Endothelial cell of umbilical vein (primary cell): Measurements from ENCODE around the gene NUAK1. TPM values are rescaled to one million over a fixed set of nuclear protein-coding genes. Genes with fewer than 3 reads are reported as not detected.

Source experiments
- BruUV-seq: library from RNA; stranded (reverse); fragments of 400-500 nt; replicated peaks from 2 replicates; lab custom pipeline; 2021; lab: Mats Ljungman, UMichigan
- CTCF ChIA-PET: fragments of 300-600, 350-600 bp; sonication (Branson Sonifier 250); formaldehyde crosslinking; loops from one replicate; lab custom pipeline; 2021; ENCODE audit warnings: antibody characterized with exemption, inconsistent platforms; lab: Charles Lee
- POLR2A ChIA-PET: fragments of 300-600, 350-600 bp; sonication (Branson Sonifier 250); formaldehyde crosslinking; loops from one replicate; lab custom pipeline; 2021; ENCODE audit warnings: antibody characterized with exemption, inconsistent platforms; lab: Charles Lee
- DNase-seq: peaks from one replicate; pipeline ENCODE4 v3.0.0-alpha.2; 2011; ENCODE audit warnings: low read depth, low spot score
- FAIRE-seq: peaks from 2 replicates; lab custom pipeline; 2011; peaks lifted over from hg19 to GRCh38; lab: Jason Lieb, UNC
- H2AFZ ChIP-seq: 2 replicates; pipeline ENCODE4 v1.6.0; 2012; ENCODE audit warnings: low read depth, low read length, control low read depth, inconsistent platforms
- H3K27ac ChIP-seq: 2 replicates; pipeline ENCODE4 v1.5.1; 2011; ENCODE audit warnings: low read depth, mild to moderate bottlenecking, control low read depth, low read length, moderate library complexity; ENCODE audit not compliant: insufficient read depth
- H3K27me3 ChIP-seq, 2 experiments: 2 replicates each; pipeline versions ENCODE4 v1.6.0 to v1.6.1; 2011; ENCODE audit warnings: low read length in 2 of 2, mixed read lengths in 1 of 2; ENCODE audit not compliant: control insufficient read depth in 2 of 2, insufficient read depth in 2 of 2
- H3K36me3 ChIP-seq, 2 experiments: 2 replicates in 1 of 2; 3 replicates in 1 of 2; pipeline ENCODE4 v1.5.1; 2011; ENCODE audit warnings: low read length in 2 of 2, mild to moderate bottlenecking in 1 of 2, moderate library complexity in 1 of 2; ENCODE audit not compliant: control insufficient read depth in 2 of 2, insufficient read depth in 2 of 2; ENCODE audit errors: extremely low read depth in 1 of 2
- H3K4me1 ChIP-seq: 3 replicates; pipeline ENCODE4 v1.5.1; 2011; ENCODE audit warnings: mild to moderate bottlenecking, low read length; ENCODE audit not compliant: control insufficient read depth, insufficient read depth; ENCODE audit errors: extremely low read depth
- H3K4me2 ChIP-seq: 2 replicates; pipeline ENCODE4 v1.6.1; 2011; ENCODE audit warnings: low read length, control low read depth, mixed read lengths; ENCODE audit not compliant: insufficient read depth
- H3K4me3 ChIP-seq, 3 experiments: fragments of 200-600 bp in 1 of 3; sonication (generic), shearing (Covaris generic) in 1 of 3; replicated peaks in 1 of 3; 2 replicates each; pipeline ENCODE4 v1.5.1; 2011 to 2016; ENCODE audit warnings: control low read depth in 3 of 3, low read length in 3 of 3, mild to moderate bottlenecking in 2 of 3, inconsistent platforms in 1 of 3, low read depth in 1 of 3, moderate library complexity in 1 of 3; ENCODE audit not compliant: insufficient read depth in 1 of 3
- H3K79me2 ChIP-seq: 2 replicates; pipeline ENCODE4 v1.6.0; 2012; ENCODE audit warnings: low read length, inconsistent platforms; ENCODE audit not compliant: control insufficient read depth, insufficient read depth
- H3K9ac ChIP-seq: replicated peaks from 2 replicates; pipeline ENCODE3; 2011; ENCODE audit warnings: low read length, control low read depth; ENCODE audit not compliant: insufficient read depth; ENCODE audit errors: extremely low read depth
- H3K9me1 ChIP-seq: replicated peaks from 3 replicates; pipeline ENCODE4 v1.6.0; 2011; ENCODE audit warnings: mild to moderate bottlenecking, low read length; ENCODE audit not compliant: control insufficient read depth, insufficient read depth; ENCODE audit errors: extremely low read depth
- H3K9me3 ChIP-seq: replicated peaks from 2 replicates; pipeline ENCODE4 v1.5.1; 2012; ENCODE audit warnings: low read length, inconsistent platforms; ENCODE audit not compliant: control insufficient read depth, insufficient read depth
- H4K20me1 ChIP-seq: replicated peaks from 2 replicates; pipeline ENCODE3; 2011; ENCODE audit warnings: mild to moderate bottlenecking, low read length; ENCODE audit not compliant: control insufficient read depth, insufficient read depth; ENCODE audit errors: extremely low read depth
- CTCF ChIP-seq, 2 donors: IDR thresholded peaks; 1 replicate in 1 of 2; 2 replicates in 1 of 2; pipeline ENCODE4 v1.5.1; 2011; ENCODE audit warnings: low read length in 2 of 2, mild to moderate bottlenecking in 2 of 2, moderate library complexity in 2 of 2, control low read depth in 1 of 2, inconsistent platforms in 1 of 2, low read depth in 1 of 2; ENCODE audit not compliant: insufficient read depth in 1 of 2; ENCODE audit errors: extremely low read depth in 1 of 2
- FOS ChIP-seq: IDR thresholded peaks from 2 replicates; pipeline ENCODE4 v1.6.1; 2011; ENCODE audit warnings: mild to moderate bottlenecking, low read length, moderate library complexity, borderline replicate concordance; ENCODE audit not compliant: insufficient read depth
- JUN ChIP-seq: IDR thresholded peaks from 2 replicates; pipeline ENCODE4 v1.6.1; 2011; ENCODE audit warnings: borderline replicate concordance, low read depth; ENCODE audit not compliant: insufficient read length, insufficient read depth
- MYC ChIP-seq: IDR thresholded peaks from one replicate; pipeline ENCODE4 v1.6.1; 2011; ENCODE audit warnings: mild to moderate bottlenecking, low read depth, low read length
- POLR2A ChIP-seq: IDR thresholded peaks from 2 replicates; pipeline ENCODE4 v1.6.1; 2012; ENCODE audit warnings: low read depth, mild to moderate bottlenecking, control low read depth, low read length
- POLR2AphosphoS5 ChIP-seq: IDR thresholded peaks from 2 replicates; pipeline ENCODE4 v1.6.1; 2012; ENCODE audit warnings: low read depth, mild to moderate bottlenecking, control low read depth, low read length, moderate library complexity; ENCODE audit not compliant: insufficient read depth
- dilution Hi-C: fragments of 300-500 bp; cut with MboI; formaldehyde crosslinking; loops from one replicate; pipeline ENCODE4 v1.15.0; 2019; ENCODE audit warnings: low sequenced_read_pairs; ENCODE audit not compliant: extremely low pct_ligation_motif_present
- intact Hi-C: fragments of 100-400 bp; cut with micrococcal nuclease; formaldehyde crosslinking; loops from one replicate; pipeline ENCODE4 v1.10.0; 2022
- polyA plus RNA-seq, 4 experiments: library from polyadenylated mRNA; depleted of rRNA in 3 of 4; stranded (reverse) in 3 of 4; unstranded in 1 of 4; fragments of >200 nt; gene quantifications; 2 replicates each; pipeline versions ENCODE4 v1.2.1 to v1.2.3, GENCODE V29; 2011 to 2012; ENCODE audit warnings: missing spikeins in 1 of 4
- total RNA-seq: library from RNA; stranded (reverse); gene quantifications from 2 replicates; pipeline ENCODE4 v1.2.3, GENCODE V29; 2021

The NUAK1 gene
- total and polyA plus RNA-seq, 2 donors (not counting 3 experiments of a cell fraction or from before 2014, with no cell fraction given) = 34.2 to 39.7 TPM

GRCh38 chr12:106126441-106127337, 12.1 kb downstream of the NUAK1 start:
- dilution Hi-C loops = no loop called here
- no peak overlapping the region for H3K27ac ChIP-seq
- intact Hi-C loops = no loop called here
- DNase-seq (no peak), FAIRE-seq (peak; percentile 4)
- H3K79me2 ChIP-seq = peaks cover 44% of the 10 kb centered on the region
- H3K4me3 ChIP-seq = no peak overlapping the region
- H3K4me1 ChIP-seq = no peaks in the 10 kb centered on the region
- ChIA-PET POLR2A (no interaction called here), CTCF (interaction anchor here (0.8 to 2.8 kb wide), 7 partner anchors 10 to 706 kb away, joined by 3 to 15 read pairs (median 5); no protein-coding TSS in a partner anchor)
- no peak overlapping the region for H3K4me2 ChIP-seq
- peaks cover 11% of the 10 kb centered on the region for H4K20me1 ChIP-seq
- no peak overlapping the region for H2AFZ ChIP-seq
- no TSS peak for BruUV-seq
- H3K9me1 ChIP-seq = no peaks in the 10 kb centered on the region
- H3K36me3 ChIP-seq = peaks cover 0 to 2% of the 10 kb centered on the region in 2 experiments
- H3K9me3 ChIP-seq = no peaks in the 10 kb centered on the region
- H3K27me3 ChIP-seq = no peaks in the 10 kb centered on the region
- H3K9ac ChIP-seq = no peak overlapping the region
- no peak for TF ChIP-seq JUN
- no peak for TF ChIP-seq POLR2A
- no peak for TF ChIP-seq MYC
- TF ChIP-seq CTCF (IDR thresholded peaks at IDR 0.05; ENCODE audit: extremely low read depth in 1 of 2, insufficient read depth in 1 of 2, low read depth in 1 of 2, low read length in 2 of 2) = no peak
- TF ChIP-seq FOS = no peak
- no peak for TF ChIP-seq POLR2AphosphoS5
